ENCODE measurements around the gene CYP2U1. TPM values are rescaled to one million over a fixed set of nuclear protein-coding genes. Genes with fewer than 3 reads are reported as not detected.

CYP2U1 gene
- total and polyA plus RNA-seq, 2 of the 4 experiments (the other 2 are of a cell fraction) = 6.1 to 11.1 TPM

DNA sequence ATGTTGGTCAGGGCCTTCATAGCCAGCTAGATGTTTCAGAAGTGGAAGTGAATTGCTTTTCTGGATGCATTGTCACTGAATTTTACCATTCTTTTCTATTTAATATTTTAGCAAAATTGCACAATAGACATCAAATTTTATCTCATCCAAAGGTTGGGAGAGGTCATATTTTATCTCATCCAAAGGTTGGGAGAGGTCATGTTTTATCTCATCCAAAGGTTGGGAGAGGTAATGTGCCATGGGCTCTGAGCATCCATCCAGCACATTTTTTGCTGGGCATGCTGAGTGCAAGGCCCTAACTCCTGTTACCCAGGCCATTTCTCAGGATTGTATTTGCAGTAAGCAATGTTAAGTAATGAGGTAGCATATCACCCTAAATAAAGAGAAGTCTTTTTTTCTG, 14.7 kb upstream of the CYP2U1 start:
- Histone ChIP-seq H3K23ac (ENCODE audit: low read depth, low read length) (no peak overlapping the region), H3K4me1 (ENCODE audit: control insufficient read depth, insufficient read depth, low read length) (no peaks in the 10 kb centered on the region), H4K20me1 (ENCODE audit: insufficient read depth, low read length) (no peaks in the 10 kb centered on the region), H3K14ac (replicated peaks; ENCODE audit: low read depth, low read length) (no peak overlapping the region), H2BK120ac (ENCODE audit: low read depth, low read length) (no peak overlapping the region), H2BK5ac (ENCODE audit: low read depth, low read length, poor library complexity, severe bottlenecking) (no peak overlapping the region), H3K4me3 (ENCODE audit: insufficient read depth, low read depth, low read length) (no peak overlapping the region), H3K9me1 (ENCODE audit: insufficient read depth, low read length) (peaks cover under 1% of the 10 kb centered on the region; the same call in 1 of the 2 replicates), H3K56ac (ENCODE audit: extremely low read depth, insufficient read depth, low read length) (no peak overlapping the region), H3K79me1 (ENCODE audit: low read depth in 1 of 2, low read length in 2 of 2) (no peaks in the 10 kb centered on the region), H3K27ac (ENCODE audit: insufficient read depth, low read length) (no peak overlapping the region), H2BK15ac (ENCODE audit: low read depth, low read length) (no peak overlapping the region), H3K9ac (ENCODE audit: low read depth, low read length) (no peak overlapping the region), H4K91ac (ENCODE audit: insufficient read depth, low read depth, low read length) (no peak overlapping the region), H3K36me3 (ENCODE audit: control insufficient read depth, insufficient read depth, low read length) (no peaks in the 10 kb centered on the region), H2AFZ (replicated peaks; ENCODE audit: low read length, poor library complexity) (no peak overlapping the region), H3K27me3 (ENCODE audit: control insufficient read depth, insufficient read depth, low read length) (no peaks in the 10 kb centered on the region; the same call in 1 of the 2 replicates), H2AK5ac (ENCODE audit: low read depth, low read length) (no peak overlapping the region), H3K18ac (ENCODE audit: low read depth, low read length) (no peak overlapping the region), H2AK9ac (replicated peaks; ENCODE audit: low read depth, low read length, poor library complexity) (no peak overlapping the region), H3K4ac (ENCODE audit: low read depth, low read length) (no peak overlapping the region), H3K9me3 (ENCODE audit: control insufficient read depth, insufficient read depth, low read length) (peaks cover 3% of the 10 kb centered on the region), H4K8ac (ENCODE audit: low read depth in 2 of 2, low read length in 2 of 2) (no peak overlapping the region), H3K4me2 (ENCODE audit: low read depth, low read length) (no peak overlapping the region), H4K5ac (ENCODE audit: low read depth, low read length) (no peak overlapping the region), H2BK20ac (ENCODE audit: low read depth, low read length) (no peak overlapping the region)
- ChIA-PET POLR2A (ENCODE audit: unreplicated experiment) (no interaction called here), CTCF (no interaction called here)
- BruUV-seq (replicated peaks) = no TSS peak
- intact Hi-C loops (cut with micrococcal nuclease) = loop anchor here (5.0 to 10.0 kb wide), 2 partner anchors 642 to 719 kb away; no protein-coding TSS in a partner anchor
- in situ Hi-C loops (cut with MboI; ENCODE audit: low sequenced_read_pairs) = no loop called here
- no peak for DNase-seq
- TF ChIP-seq SMC3 (IDR thresholded peaks at IDR 0.05; ENCODE audit: low read depth, low read length) = no peak
- no peak for TF ChIP-seq POLR2A (IDR thresholded peaks at IDR 0.05; ENCODE audit: low read depth, low read length)
- no peak for TF ChIP-seq CHD1 (IDR thresholded peaks at IDR 0.05; ENCODE audit: low read depth, low read length)
- no peak for TF ChIP-seq BHLHE40 (IDR thresholded peaks at IDR 0.05; ENCODE audit: low read depth, low read length)
- TF ChIP-seq FOS (IDR thresholded peaks at IDR 0.05; ENCODE audit: low read depth, low read length) = no peak
- dilution Hi-C loops (cut with HindIII; ENCODE audit: low sequenced_read_pairs, unreplicated experiment) = no loop called here
- ATAC-seq (ENCODE audit: low read depth) = no peak
